AG04450 (cell line): ENCODE results near the gene RARRES1. TPM values are rescaled to one million over a fixed set of nuclear protein-coding genes. Genes with fewer than 3 reads are reported as not detected.

Experiments
- CTCF ChIA-PET: fragments of 300-600, 350-600 bp; formaldehyde crosslinking; extraction: SDS; loops from one replicate; lab custom pipeline; 2022; ENCODE audit warnings: antibody characterized with exemption, inconsistent platforms; lab: Charles Lee
- POLR2A ChIA-PET: fragments of 350-600 bp; formaldehyde crosslinking; extraction: SDS; loops from one replicate; lab custom pipeline; 2021; ENCODE audit warnings: antibody characterized with exemption, inconsistent platforms; lab: Yijun Ruan, JAX
- DNase-seq: peaks from one replicate; pipeline ENCODE4 v3.0.0-alpha.2; 2011; ENCODE audit warnings: low read depth, low spot score
- H3K27ac ChIP-seq: one replicate; pipeline ENCODE4 v1.5.1; 2012; ENCODE audit warnings: low read depth, low read length, control low read depth
- H3K27me3 ChIP-seq: one replicate; pipeline ENCODE4 v1.6.0; 2012; ENCODE audit warnings: low read length; ENCODE audit not compliant: control insufficient read depth, insufficient read depth
- H3K4me3 ChIP-seq: 2 replicates; pipeline ENCODE4 v1.5.1; 2011; ENCODE audit warnings: mild to moderate bottlenecking, low read depth, low read length, control low read depth
- H3K9me3 ChIP-seq: 2 replicates; pipeline ENCODE4 v1.5.1; 2012; ENCODE audit warnings: low read length; ENCODE audit not compliant: control insufficient read depth, insufficient read depth
- CTCF ChIP-seq: IDR thresholded peaks from 2 replicates; pipeline ENCODE4 v1.5.1; 2011; ENCODE audit warnings: low read depth, low read length, control low read depth, inconsistent platforms
- polyA plus RNA-seq: library from polyadenylated mRNA; depleted of rRNA; stranded (reverse); fragments of >200 nt; gene quantifications from 2 replicates; pipeline ENCODE4 v1.2.3, GENCODE V29; 2011

Gene RARRES1
- polyA plus RNA-seq, 1 experiment: 50.4 TPM

- no peak for TF ChIP-seq CTCF
- no peaks in the 10 kb centered on the region for H3K27me3 ChIP-seq
- ChIA-PET POLR2A (no interaction called here), CTCF (interaction anchor here (0.8 to 1.0 kb wide), 2 partner anchors 15 to 116 kb away, joined by 4 to 5 read pairs; no protein-coding TSS in a partner anchor)
- no peaks in the 10 kb centered on the region; the same call in 1 of the 2 replicates for H3K9me3 ChIP-seq
- no peak overlapping the region for H3K27ac ChIP-seq
- peak; percentile 29 for DNase-seq
- H3K4me3 ChIP-seq: no peak overlapping the region
Measured at GRCh38 chr3:158773845-158774830, 41.9 kb upstream of the RARRES1 start.

GRCh38 chr3:158773166-158773565 lies 40.9 kb upstream of the RARRES1 start:
- ChIA-PET POLR2A (no interaction called here), CTCF (interaction anchor here (0.5 kb wide), 1 partner anchor 128 kb away, joined by 3 read pairs; no protein-coding TSS in a partner anchor)
- no peak for TF ChIP-seq CTCF
- Histone ChIP-seq H3K4me3 (no peak overlapping the region), H3K9me3 (no peaks in the 10 kb centered on the region; the same call in 1 of the 2 replicates), H3K27ac (no peak overlapping the region), H3K27me3 (no peaks in the 10 kb centered on the region)
- no peak for DNase-seq

GRCh38 chr3:158771982-158772381 lies 39.7 kb upstream of the RARRES1 start:
- Histone ChIP-seq H3K27me3 (no peaks in the 10 kb centered on the region), H3K27ac (no peak overlapping the region), H3K4me3 (no peak overlapping the region), H3K9me3 (no peaks in the 10 kb centered on the region; the same call in 1 of the 2 replicates)
- DNase-seq: no peak
- POLR2A ChIA-PET: no interaction called here
- no peak for TF ChIP-seq CTCF
- CTCF ChIA-PET: interaction anchor here (1.0 to 1.5 kb wide), 3 partner anchors 17 to 112 kb away, joined by 6 to 9 read pairs (median 7); no protein-coding TSS in a partner anchor

- H3K27me3 ChIP-seq: no peaks in the 10 kb centered on the region
- no peak for DNase-seq
- no peak overlapping the region for H3K27ac ChIP-seq
- POLR2A ChIA-PET: no interaction called here
- no peak overlapping the region for H3K4me3 ChIP-seq
- CTCF ChIA-PET: interaction anchor here (1.0 to 1.5 kb wide), 3 partner anchors 18 to 112 kb away, joined by 6 to 9 read pairs (median 7); no protein-coding TSS in a partner anchor
- TF ChIP-seq CTCF: no peak
- no peaks in the 10 kb centered on the region; the same call in 1 of the 2 replicates for H3K9me3 ChIP-seq
Measured at GRCh38 chr3:158771577-158771976, 39.3 kb upstream of the RARRES1 start.
